Spleen (tissue), 11 donors: Measurements from ENCODE around the gene CUX1. TPM values are rescaled to one million over a fixed set of nuclear protein-coding genes. Genes with fewer than 3 reads are reported as not detected.
"Not testable (repeated sequence)": the region's sequence is repeated elsewhere in the genome, so short reads cannot be mapped to it uniquely, and the experiment has no call there.

Experiments used
- DNase-seq: peaks from one replicate; pipeline ENCODE4 v3.0.0-alpha.2; 2020
- H3K27ac ChIP-seq, 8 donors: fragments of 200-600 bp; sonication (generic) in 7 of 8; 1 replicate in 4 of 8; 2 replicates in 4 of 8; pipeline versions ENCODE4 v1.5.0 to v1.8.0; 2016 to 2021; ENCODE audit warnings: inconsistent platforms in 4 of 8, mild to moderate bottlenecking in 4 of 8, moderate library complexity in 1 of 8
- H3K27me3 ChIP-seq, 7 donors: fragments of 200-600 bp; sonication (generic) in 6 of 7; replicated peaks in 1 of 7; 1 replicate in 4 of 7; 2 replicates in 3 of 7; pipeline versions ENCODE4 v1.5.0 to v1.8.0; 2016 to 2021; ENCODE audit warnings: inconsistent platforms in 3 of 7, mild to moderate bottlenecking in 1 of 7
- H3K36me3 ChIP-seq, 6 donors: fragments of 200-600 bp; sonication (generic) in 5 of 6; 1 replicate in 4 of 6; 2 replicates in 2 of 6; pipeline versions ENCODE4 v1.5.0 to v1.8.0; 2016 to 2021; ENCODE audit warnings: inconsistent platforms in 2 of 6
- H3K4me1 ChIP-seq, 6 donors: fragments of 200-600 bp; sonication (generic) in 5 of 6; 1 replicate in 3 of 6; 2 replicates in 3 of 6; pipeline versions ENCODE4 v1.5.0 to v1.8.0; 2016 to 2021; ENCODE audit warnings: inconsistent platforms in 3 of 6
- H3K4me3 ChIP-seq, 8 donors: fragments of 200-600 bp; sonication (generic) in 7 of 8; 1 replicate in 4 of 8; 2 replicates in 4 of 8; pipeline versions ENCODE4 v1.5.0 to v1.8.0; 2016 to 2021; ENCODE audit warnings: inconsistent platforms in 4 of 8, mild to moderate bottlenecking in 4 of 8, moderate library complexity in 2 of 8
- H3K9me3 ChIP-seq, 8 donors: fragments of 200-600 bp; sonication (generic) in 7 of 8; 1 replicate in 4 of 8; 2 replicates in 4 of 8; pipeline versions ENCODE4 v1.5.0 to v1.8.0; 2016 to 2021; ENCODE audit warnings: inconsistent platforms in 4 of 8
- POLR2A ChIP-seq, 3 donors: fragments of 450-650 bp; IDR thresholded peaks; one replicate each; pipeline ENCODE4 v1.5.1; 2017; ENCODE audit warnings: antibody characterized with exemption in 3 of 3, mild to moderate bottlenecking in 1 of 3
- POLR2AphosphoS5 ChIP-seq, 3 donors: sonication (generic); formaldehyde crosslinking; IDR thresholded peaks; one replicate each; pipeline ENCODE4 v1.5.1; 2017; ENCODE audit warnings: antibody characterized with exemption in 3 of 3
- WGBS, 5 donors: extraction: QIAGEN DNeasy Blood & Tissue Kit in 3 of 5; methylation state at CpG; one replicate each; pipeline versions ENCODE4 v1.1.5 to v1.1.7; 2013 to 2018; 5-methylcytosine and 5-hydroxymethylcytosine counted together
- intact Hi-C: fragments of 100-400 bp; cut with DNase I; formaldehyde crosslinking; loops from one replicate; pipeline ENCODE4 v1.15.0; 2023; ENCODE audit warnings: low total_unique reads
- polyA plus RNA-seq, 3 donors: library from polyadenylated mRNA; stranded (reverse); fragments of 200-250 nt; gene quantifications; one replicate each; pipeline ENCODE4 v1.2.1, GENCODE V29; 2013
- total RNA-seq, 7 donors: library from RNA; depleted of rRNA in 3 of 7; stranded (reverse); fragments of >200 nt in 3 of 7; fragmentation: NEBNext Ultra II Directional in 4 of 7; extraction: Animal tissue kit (Norgen Biotek cat#: 25700) in 4 of 7; gene quantifications; one replicate each; pipeline versions ENCODE4 v1.1.0 to v1.2.1, GENCODE V29; 2016 to 2021
- TF ChIP-seq, protein P1 (sequence below), 11 experiments: fragments of 200-600 bp in 7 of 11; fragments of 450-650 bp in 4 of 11; sonication (generic) in 4 of 11; IDR thresholded peaks in 8 of 11; conservative IDR thresholded peaks in 3 of 11; 1 replicate in 7 of 11; 2 replicates in 4 of 11; pipeline versions ENCODE4 v1.4.0 to v1.8.0; 2016 to 2021; ENCODE audit warnings: antibody characterized with exemption in 11 of 11, inconsistent platforms in 4 of 11, mild to moderate bottlenecking in 1 of 11
- donor health status: healthy with polysubstance abuse.
- donor health status: DM: no; HTN: no; CAD: no; lungs with moderate emphysema.
- donor health status: DM: no; HTN: no; CAD: no.
- donor health status: Bipolar disorder and iron deficiency.
- donor health status: healthy.
- donor health status: DM: no; HTN: no; CAD: no.
- donor health status: DM: yes; HTN: yes; CAD: no.

The CUX1 gene
- total and polyA plus RNA-seq, 10 donors, result 9.1 to 95.8 (median 61.9) TPM

DNA sequence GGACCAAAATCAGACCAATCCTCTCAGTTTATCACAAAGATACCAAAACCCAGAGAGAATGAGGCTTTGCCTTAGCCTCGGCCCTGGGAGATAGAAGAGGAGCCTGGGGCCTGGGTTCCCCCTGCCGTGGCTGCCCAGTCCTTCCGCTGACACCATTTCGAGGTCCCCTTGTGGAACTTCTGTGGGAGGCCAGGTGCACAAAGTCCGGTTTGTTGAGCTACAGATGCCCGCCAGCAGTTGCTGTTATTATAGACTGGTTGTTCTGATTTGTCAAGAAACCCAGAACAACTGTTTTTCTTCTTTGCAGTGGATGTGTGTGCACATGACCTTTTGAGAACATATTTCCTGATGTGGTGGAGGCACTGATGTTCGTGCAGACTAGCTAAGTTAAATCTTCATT is 47.6 kb downstream of the CUX1 start:
- WGBS, 5 donors, result 54 to 68% (median 63%) methylated on average over 7 of the region's 7 CpGs
- no peak overlapping the region for H3K4me3 ChIP-seq
- H3K9me3 ChIP-seq, result no peaks in the 10 kb centered on the region
- H3K36me3 ChIP-seq, result no peaks in the 10 kb centered on the region
- no peaks in the 10 kb centered on the region for H3K27me3 ChIP-seq
- intact Hi-C loops, result no loop called here
- peak overlapping the region in 1 of 8 donors; percentile 4 for H3K27ac ChIP-seq
- TF ChIP-seq, protein P1, sequence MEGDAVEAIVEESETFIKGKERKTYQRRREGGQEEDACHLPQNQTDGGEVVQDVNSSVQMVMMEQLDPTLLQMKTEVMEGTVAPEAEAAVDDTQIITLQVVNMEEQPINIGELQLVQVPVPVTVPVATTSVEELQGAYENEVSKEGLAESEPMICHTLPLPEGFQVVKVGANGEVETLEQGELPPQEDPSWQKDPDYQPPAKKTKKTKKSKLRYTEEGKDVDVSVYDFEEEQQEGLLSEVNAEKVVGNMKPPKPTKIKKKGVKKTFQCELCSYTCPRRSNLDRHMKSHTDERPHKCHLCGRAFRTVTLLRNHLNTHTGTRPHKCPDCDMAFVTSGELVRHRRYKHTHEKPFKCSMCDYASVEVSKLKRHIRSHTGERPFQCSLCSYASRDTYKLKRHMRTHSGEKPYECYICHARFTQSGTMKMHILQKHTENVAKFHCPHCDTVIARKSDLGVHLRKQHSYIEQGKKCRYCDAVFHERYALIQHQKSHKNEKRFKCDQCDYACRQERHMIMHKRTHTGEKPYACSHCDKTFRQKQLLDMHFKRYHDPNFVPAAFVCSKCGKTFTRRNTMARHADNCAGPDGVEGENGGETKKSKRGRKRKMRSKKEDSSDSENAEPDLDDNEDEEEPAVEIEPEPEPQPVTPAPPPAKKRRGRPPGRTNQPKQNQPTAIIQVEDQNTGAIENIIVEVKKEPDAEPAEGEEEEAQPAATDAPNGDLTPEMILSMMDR (IDR thresholded peaks at IDR 0.05 in 8 of 11, conservative IDR thresholded peaks at IDR 0.05 in 3 of 11), result no peak
- TF ChIP-seq POLR2A (IDR thresholded peaks at IDR 0.05) (no peak), POLR2AphosphoS5 (IDR thresholded peaks at IDR 0.05) (no peak)
- no peak for DNase-seq
- H3K4me1 ChIP-seq, result peaks cover 0 to 85% (median 30%) of the 10 kb centered on the region in 6 donors

DNA sequence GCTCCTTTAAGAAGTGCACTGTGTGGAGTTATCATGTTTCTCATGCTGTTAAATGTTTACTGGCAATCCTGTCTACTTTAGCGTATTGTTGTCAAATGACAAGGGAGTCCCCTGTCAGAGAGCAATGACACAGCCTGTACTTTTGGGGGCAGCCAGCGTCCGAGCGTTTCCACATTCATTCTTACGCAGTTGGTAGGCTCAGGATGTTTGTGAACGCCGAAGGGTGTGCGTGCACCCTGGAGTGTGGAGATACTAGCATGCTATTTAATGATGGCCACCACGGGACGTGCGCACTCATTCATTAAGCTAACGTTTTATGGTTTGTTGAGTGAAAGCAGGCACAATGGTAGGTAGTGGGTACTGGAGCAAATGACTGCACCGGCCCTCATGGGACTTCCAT is 48.0 kb downstream of the CUX1 start:
- H3K4me1 ChIP-seq, result peaks cover 0 to 85% (median 28%) of the 10 kb centered on the region in 6 donors
- 84 to 93% (median 85%) methylated on average over 13 of the region's 13 CpGs for WGBS, 5 donors
- no peaks in the 10 kb centered on the region for H3K9me3 ChIP-seq
- no peak overlapping the region for H3K4me3 ChIP-seq
- H3K27me3 ChIP-seq, result no peaks in the 10 kb centered on the region
- no peak for DNase-seq
- TF ChIP-seq POLR2A (IDR thresholded peaks at IDR 0.05) (no peak), POLR2AphosphoS5 (IDR thresholded peaks at IDR 0.05) (peak in 1 of 3 donors; percentile 13)
- TF ChIP-seq, protein P1 (IDR thresholded peaks at IDR 0.05 in 8 of 11, conservative IDR thresholded peaks at IDR 0.05 in 3 of 11), result no peak
- intact Hi-C loops, result no loop called here
- no peaks in the 10 kb centered on the region for H3K36me3 ChIP-seq
- H3K27ac ChIP-seq, result no peak overlapping the region

DNA sequence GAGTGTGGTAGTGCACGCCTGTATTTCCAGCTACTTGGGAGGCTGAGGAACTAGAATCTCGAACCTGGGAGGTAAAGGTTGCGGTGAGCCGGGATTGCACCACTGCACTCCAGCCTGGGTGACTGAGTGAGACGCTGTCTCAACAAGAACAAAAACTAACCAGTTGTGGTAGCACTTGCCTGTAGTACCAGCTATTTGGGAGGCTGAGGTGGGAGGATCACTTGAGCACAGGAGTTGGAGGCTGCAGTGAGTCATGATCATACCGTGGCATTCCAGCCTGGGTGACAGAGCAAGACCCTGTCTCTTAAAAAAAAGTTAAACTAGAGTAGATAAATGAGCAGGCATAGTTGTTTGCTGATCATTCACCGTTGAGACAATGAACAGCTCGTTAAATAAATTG is 48.9 kb downstream of the CUX1 start:
- Histone ChIP-seq H3K27ac (no peak overlapping the region), H3K9me3 (no peaks in the 10 kb centered on the region), H3K4me1 (peaks cover 0 to 85% (median 24%) of the 10 kb centered on the region in 6 donors), H3K27me3 (no peaks in the 10 kb centered on the region), H3K36me3 (no peaks in the 10 kb centered on the region), H3K4me3 (no peak overlapping the region)
- 88 to 95% (median 93%) methylated on average over 8 of the region's 8 CpGs for WGBS, 5 donors
- no peak for TF ChIP-seq POLR2A (IDR thresholded peaks at IDR 0.05)
- TF ChIP-seq, protein P1 (IDR thresholded peaks at IDR 0.05 in 8 of 11, conservative IDR thresholded peaks at IDR 0.05 in 3 of 11), result no peak
- no peak for TF ChIP-seq POLR2AphosphoS5 (IDR thresholded peaks at IDR 0.05)
- intact Hi-C loops, result no loop called here
- no peak for DNase-seq

DNA sequence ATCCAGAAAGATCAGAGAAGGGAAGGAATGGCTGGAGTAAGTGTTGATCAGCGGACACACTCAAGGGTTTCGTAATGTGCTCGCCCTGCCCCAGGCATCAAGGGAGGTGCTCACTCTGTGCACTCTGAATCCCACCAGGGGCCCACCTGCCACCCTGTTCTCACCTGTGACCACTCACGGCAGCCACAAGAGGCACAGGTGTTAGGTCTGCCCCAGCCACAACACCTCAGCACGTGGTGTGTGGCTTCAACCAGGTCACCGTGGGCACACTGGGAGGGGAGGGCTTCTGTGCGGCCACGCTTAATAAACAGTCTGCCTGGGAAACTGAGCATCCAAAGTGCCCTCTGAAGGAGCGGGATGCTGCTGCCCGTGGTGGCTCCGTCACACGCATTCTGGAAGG is 49.8 kb downstream of the CUX1 start:
- Histone ChIP-seq H3K27ac (no peak overlapping the region), H3K4me3 (no peak overlapping the region), H3K36me3 (no peaks in the 10 kb centered on the region), H3K27me3 (no peaks in the 10 kb centered on the region), H3K4me1 (peaks cover 0 to 79% (median 22%) of the 10 kb centered on the region in 6 donors), H3K9me3 (no peaks in the 10 kb centered on the region)
- TF ChIP-seq POLR2AphosphoS5 (IDR thresholded peaks at IDR 0.05), result no peak
- TF ChIP-seq, protein P1 (IDR thresholded peaks at IDR 0.05 in 8 of 11, conservative IDR thresholded peaks at IDR 0.05 in 3 of 11), result no peak
- no peak for TF ChIP-seq POLR2A (IDR thresholded peaks at IDR 0.05)
- 86 to 94% (median 88%) methylated on average over 9 to 12 of the region's 12 CpGs for WGBS, 5 donors
- DNase-seq, result no peak
- intact Hi-C loops, result no loop called here

DNA sequence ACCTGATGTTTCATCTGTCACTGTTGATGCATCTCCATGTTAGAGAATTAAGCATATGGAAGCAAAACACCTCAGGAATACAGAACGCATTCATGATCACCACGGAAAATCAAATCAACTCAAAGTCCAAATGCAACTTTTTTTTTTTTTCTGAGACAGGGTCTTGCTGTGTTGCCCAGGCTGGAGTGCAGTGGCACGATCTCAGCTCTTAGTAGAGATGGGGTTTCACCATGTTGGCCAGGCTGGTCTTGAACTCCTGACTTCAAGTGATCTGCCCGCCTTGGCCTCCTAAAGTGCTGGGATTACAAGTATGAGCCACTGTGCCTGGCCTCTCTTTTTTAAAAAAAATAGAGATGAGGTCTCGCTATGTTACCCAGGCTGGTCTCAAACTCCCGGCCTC is 50.3 kb downstream of the CUX1 start:
- H3K27ac ChIP-seq, H3K9me3 ChIP-seq, H3K36me3 ChIP-seq, intact Hi-C loops, H3K4me3 ChIP-seq, DNase-seq, H3K27me3 ChIP-seq: not testable (repeated sequence)
- H3K4me1 ChIP-seq, result peaks cover 0 to 75% (median 22%) of the 10 kb centered on the region in 6 donors
- 95 to 98% (median 96%) methylated on average over 6 of the region's 6 CpGs for WGBS, 5 donors
